ENCODE results near the gene MFSD6.

The MFSD6 gene

DNA sequence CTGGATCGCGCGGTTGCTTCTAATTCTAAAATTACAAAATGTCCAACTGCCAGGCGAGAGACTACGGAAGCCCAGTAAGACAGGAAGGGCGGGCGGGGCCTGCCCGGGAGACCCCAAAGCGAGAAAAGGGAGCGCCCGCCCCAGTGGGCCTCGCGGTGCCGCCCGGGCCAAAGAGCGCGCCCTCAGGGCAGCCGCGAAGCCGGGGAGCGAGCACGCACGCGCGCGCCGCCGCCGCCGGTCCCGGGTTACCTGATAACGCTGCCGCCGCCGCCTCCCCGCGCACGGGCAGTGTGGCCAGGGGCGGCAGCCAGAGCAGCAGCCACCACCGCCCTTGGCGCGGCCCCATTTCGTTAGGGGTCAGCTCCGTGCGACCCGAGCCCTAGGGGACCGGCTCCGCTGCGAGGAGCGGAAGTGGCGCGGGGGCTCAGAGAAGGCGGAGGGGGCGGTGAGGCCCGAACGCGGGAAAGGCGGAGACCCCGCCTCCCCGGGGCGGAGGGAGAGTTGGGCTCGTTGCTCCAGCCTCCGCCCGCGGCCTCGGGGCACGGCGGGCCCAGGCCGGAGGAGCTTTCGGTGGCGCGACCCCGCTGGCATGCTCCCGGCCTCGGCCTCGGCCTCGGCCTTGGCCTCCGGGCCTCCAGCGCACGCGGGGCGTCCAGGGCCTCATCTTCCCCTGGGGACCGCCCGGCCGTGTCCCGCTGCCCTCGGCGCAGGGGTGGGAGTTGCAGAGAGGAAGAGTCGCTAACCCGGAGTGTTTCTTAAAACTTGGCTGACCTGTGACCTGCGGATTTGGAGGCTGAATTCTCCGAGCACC is 126.4 kb downstream of the MFSD6 start, which contains the start of gene NEMP2:
NEMP2 (minus strand) TSS at position 413 of the 811 bp plus-strand sequence; CDS start at position 346, 67 bp downstream.
- FAIRE-seq: no peak

DNA sequence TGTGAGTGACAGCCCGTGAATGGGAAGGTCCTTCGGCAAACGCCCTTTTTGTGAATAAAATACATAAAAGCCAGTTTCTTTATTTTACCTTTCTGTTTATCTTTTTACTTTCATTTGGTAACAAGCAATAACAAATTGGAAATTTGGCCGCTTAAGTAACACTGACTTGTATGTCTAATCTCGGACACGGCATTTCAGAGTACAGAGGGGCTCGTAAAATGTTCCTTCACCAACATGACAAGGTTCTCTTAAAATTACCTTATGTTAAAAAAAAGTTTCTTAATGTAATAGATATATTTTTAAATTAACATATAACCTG is 126.9 kb downstream of the MFSD6 start:
- FAIRE-seq: no peak

DNA sequence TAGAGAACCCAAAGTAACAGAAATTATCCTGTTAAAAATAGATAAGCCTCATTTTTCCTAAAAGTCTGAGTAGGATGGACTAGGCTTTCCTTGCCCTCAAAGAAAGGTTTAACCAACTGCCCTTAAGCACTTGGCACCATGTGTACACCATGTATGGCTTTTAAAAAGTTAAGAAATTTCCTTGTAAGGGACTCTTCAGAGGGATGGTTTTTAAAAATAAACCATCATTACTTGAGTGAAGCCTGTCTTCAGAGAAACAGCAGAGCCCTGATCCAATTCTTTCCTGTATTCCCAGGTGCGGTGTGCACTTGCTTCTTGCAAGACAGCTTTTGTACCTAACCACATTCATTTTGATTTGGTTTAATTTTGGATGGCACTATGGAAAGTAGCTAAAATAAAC is 127.4 kb downstream of the MFSD6 start:
- no peak for FAIRE-seq

DNA sequence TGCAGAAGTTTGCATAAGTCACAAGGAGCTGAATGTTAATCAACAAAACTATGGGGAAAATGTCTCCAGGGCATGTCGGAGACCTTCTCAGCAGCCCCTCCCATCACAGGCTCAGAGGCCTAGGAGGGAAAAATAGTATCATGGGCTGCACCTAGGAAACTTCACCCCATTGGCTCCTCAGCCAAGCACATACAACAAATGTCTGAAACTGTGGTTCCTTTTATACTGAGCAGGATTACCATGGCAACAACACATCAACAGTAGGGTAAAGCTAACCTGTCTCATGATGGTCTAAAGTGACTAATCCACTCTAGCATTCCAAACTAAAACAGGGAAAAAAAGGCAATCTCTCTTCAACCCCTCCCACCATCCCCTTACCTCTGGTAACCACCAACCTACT is 129.6 kb downstream of the MFSD6 start:
- no peak for FAIRE-seq

DNA sequence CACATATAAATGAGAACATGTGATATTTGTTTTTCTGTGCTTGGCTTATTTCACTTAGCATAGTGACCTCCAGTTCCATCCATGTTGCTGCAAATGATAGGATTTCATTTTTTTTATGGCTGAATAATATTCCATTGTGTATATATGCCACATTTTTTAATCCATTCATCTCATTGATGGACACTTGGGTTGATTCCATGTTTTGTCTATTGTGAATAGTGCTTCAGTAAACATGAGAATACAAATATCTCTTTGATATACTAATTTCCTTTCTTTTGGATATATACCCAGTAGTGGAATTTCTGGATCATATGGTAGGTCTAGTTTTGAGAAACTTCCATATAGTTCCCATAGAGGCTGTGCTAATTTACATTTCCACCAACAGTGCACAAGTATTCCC is 130.0 kb downstream of the MFSD6 start:
- FAIRE-seq: no peak

DNA sequence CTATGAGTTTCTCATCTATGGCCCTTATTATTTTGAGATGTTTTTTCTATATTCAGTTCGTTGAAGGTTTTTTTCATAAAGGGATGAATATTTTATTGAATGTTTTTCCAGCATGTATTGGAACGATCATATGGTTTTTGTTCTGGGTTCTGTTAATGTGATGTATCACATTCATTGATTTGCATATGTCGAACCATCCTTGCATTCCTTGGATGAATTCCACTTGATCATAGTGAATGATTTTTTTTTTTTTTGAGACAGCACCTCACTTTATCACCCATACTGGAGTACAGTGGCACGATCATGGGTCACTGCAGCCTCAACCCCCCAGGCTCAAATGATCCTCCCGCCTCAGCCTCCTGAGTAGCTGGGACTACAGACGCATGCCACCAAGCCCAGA is 131.9 kb downstream of the MFSD6 start:
- FAIRE-seq: no peak

DNA sequence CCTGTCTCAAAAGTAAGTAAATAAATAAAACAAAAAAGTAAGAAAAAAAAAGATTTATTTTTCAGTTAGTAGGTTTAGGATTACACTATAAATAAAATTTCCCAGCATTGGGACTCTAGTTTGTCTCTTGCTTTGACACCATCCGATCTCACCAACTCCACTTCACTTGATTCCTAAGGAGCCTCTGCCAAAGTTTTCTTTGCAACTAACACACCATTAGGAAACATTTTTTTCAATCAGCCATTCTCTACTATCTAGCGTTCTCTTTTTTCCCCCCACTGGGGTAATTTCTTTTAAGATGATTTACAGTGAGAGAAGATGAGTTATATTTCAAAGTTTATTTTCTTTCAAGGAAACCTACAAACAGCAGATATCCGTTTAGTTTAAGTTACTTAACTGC is 136.9 kb downstream of the MFSD6 start:
- FAIRE-seq: no peak

DNA sequence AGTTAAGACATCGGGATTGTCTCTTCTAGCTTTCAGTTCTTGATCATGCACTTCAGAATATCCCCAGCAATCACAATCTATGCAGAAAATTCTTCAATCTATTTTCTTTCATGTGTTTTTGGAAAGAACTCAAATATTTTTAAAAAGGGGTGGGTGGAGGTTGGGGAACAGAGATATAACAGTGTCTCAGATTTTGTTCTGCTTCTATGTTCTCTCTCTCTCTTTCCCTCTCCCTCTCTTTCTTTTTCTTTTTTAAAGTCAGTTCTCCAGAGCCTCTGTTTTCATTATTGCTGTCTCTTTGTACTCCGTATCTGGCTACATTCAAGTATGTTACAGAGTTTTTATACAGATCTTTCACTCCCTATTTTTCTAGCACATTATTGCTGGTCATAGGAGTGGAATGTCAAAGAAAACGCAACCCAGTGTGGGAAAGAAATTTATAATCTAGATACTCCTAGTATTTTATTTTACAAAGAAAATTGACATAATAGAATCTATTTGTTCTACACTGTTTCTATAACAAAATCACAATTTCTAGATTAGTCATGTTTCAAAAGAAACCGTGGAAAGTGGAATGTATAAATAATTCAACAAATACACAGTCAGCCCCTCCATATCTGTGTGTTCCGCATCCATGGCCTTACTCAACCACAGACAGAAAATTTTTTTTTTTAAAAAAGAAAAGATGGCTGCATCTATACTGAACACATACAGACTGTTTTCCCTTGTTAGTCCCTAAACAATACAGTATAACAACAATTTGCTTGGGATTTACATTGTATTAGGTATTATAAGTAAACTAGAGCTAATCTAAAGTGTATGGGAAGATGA is 137.6 kb downstream of the MFSD6 start:
- no peak for FAIRE-seq

DNA sequence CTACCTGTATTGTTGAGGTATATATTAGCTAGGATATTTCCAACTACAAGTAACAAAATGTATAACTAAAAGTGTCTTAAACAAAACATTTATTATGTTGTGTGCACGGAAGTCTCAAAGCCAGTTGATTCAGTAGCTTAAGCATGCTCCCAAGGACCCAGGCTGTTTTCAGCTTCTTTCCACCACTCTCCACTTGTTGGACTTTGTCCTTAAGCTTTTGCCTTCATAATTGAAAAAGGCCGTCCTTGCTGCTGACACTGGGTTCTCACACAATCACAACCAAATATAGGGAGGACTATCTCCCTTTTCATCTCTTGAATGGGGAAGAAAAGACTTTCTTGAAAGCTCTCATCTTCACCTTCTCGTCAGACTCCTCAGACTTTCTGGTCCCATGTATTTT is 138.6 kb downstream of the MFSD6 start:
- FAIRE-seq: no peak

DNA sequence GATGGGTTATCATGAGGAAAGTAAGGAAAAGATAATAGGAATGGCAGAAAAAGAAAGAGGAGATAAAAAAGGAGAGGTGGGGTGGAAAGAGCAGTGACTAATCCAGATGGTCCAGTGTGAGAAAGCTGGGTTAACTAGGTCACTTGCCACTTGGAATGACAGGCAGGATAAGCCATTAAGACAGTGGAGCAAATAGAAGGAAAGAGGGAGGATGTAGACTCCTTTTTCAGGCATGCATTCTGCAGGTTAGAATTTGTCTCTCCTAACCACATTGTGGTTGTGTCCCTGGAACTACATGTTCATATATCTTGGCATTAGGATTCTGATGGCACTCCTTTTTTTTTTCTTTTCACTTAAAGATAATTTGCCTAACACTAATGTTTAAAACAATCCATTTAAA is 139.7 kb downstream of the MFSD6 start:
- FAIRE-seq: no peak

DNA sequence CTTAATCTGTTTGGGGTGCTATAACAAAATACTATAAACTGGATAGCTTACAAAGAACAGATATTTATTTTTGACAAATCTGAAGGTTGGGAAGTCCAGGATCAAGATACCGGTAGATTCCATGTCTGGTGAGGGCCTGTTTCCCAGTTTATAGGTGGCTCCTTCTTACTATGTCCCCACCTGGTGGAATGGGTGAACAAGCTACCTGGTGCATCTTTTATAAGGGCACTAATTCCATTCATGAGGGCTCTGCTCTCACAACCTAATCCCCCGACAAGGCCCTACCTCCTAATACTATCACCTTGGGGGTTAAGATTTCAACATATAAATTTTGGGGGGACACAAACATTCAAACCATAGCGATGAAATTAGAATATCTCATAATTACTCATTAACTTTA is 142.0 kb downstream of the MFSD6 start:
- no peak for FAIRE-seq
